CD1c-positive myeloid dendritic cell (primary cell): ENCODE measurements around the gene INPP4A.

Experiments
- DNase-seq: peaks from one replicate; pipeline ENCODE4 v3.0.0-alpha.2; 2016; ENCODE audit errors: extremely low spot score

The INPP4A gene

GRCh38 chr2:98541906-98542305 lies 97.2 kb downstream of the INPP4A start:
- DNase-seq: peak; percentile 51

DNA sequence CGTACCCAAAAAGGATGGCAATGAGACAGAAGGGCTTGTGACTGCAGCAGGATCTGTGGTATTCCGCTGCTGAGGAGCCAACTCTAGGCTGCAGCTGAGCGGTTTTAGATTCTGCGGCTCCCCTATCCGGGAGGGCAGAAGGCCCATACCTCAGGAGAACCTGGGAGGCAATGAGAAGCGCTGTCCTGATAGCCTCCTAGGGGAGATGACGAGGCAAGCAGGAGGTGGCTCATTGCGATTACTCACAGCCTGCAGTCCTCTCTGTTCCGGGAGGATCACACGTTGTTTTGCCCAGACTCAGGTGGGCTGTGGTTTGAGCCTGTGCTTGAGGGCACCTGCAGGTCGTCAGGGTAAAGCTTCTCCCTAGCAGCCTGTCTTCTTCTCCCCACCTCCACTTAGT lies 98.6 kb downstream of the INPP4A start:
- no peak for DNase-seq

DNA sequence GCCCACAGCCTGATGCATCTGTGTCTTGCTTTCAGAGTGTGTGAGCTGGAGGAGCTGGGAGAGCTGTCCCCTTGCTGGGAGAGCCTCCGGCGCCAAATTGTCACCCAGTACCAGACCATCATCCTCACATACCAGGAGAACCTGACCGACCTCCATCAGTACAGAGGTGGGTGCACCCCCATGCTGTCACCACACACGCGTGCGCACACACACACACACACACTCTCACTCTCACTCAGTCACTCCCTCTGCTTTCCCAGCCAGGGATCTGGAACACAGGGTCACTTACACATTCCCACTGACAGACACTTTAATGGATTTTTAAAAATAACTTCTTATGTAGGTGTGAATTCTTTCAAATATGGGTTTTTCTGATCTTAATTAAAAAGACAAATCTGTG lies 99.2 kb downstream of the INPP4A start:
- no peak for DNase-seq

GRCh38 chr2:98545591-98545990 lies 100.9 kb downstream of the INPP4A start:
- DNase-seq: no peak

- no peak for DNase-seq
These were observed 101.5 kb downstream of the INPP4A start for GRCh38 chr2:98546186-98546585.

DNA sequence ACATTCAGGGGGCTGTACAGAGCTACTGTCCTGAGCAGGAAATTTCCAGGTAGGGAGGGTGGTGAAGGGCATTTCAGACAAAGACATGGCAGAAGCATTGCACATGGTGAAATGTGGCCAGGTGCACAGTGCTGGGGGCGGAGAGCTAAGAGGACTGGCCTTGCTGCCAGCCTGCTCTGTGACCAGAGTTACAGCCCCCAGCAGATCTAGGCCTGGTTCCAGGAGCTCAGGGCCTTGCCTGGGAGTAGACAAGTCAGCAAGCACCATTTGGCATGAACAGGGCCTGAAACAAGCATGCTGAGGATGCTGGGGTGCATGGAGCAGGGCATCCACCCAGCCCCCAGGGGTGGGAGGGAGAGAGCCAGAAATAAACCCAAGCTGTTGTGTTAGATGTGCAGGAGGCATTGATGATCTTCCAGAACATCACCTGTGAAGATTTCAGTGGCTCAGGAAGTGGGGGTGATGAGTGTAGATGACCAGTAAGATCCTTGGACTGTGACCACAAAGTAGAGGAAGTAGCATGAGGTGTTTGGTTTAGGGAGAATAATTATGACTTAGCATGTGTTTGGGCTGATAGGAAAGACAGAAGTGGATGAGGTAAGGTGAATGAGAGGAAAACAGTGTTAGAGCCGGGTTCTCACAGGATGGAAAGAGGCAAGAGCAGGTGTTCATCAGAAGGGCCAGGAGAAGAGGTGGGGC lies 102.6 kb downstream of the INPP4A start:
- no peak for DNase-seq

DNA sequence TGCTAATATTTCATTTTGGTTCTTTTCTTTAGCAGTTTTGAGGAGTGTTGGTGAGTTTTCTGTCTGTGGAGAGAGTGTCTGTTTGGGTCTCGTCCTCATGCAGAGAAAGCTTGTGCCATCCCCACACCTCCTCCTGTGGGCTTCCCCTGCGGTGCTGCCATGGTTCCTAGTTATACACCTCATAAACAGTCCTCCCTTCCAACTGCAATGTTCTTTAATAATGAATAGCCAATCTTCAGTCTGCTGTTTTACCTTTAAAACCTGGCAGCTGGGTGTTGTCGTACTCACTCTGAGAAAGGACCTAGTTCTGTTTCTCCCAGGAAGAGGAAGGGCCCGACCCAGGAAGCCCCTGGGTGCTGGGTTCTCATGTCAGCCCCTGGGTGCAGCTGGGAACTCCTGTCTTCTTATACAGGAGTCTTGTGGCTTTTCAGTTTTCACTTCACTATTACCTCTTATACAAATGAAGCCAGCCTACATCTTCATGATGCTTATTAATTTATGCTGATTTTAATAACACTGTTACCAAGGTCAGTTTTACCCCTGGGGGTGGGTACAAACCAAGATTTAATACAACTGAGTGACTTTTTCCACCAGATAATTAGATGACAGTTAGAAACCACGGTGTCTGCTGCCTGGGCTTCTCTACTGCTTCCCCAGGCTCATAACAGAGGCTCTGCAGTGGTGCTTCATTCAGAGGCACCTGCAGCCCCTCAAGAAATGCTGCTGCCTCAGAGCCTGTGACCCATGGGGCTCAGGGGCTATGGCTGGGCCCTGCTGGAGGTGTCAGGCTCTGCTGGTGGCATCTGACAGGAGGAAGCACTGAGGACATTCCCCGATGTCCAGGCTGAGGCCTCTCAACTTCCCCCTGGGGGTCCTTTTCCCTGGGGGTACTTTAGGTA lies 104.5 kb downstream of the INPP4A start:
- DNase-seq: no peak

DNA sequence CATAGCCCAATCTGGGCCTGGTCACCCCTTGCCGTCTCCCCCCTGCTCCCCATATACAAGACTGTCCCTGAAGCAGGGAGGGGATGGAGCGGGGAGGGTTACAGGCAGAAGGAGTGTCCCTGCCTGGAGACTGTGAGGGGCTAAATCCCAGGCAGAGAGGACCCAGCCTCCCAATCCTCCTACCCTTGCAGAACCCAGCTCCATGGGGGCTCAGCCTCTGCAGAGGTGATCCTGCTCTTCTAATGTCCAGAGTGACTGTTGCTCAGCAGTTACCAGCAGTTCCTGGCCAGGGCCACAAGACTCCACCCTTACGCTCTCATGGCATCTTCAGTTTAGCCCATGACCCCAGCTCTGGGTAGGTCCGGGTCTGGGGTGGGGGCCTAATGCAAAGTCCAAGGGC lies 105.5 kb downstream of the INPP4A start:
- no peak for DNase-seq

- DNase-seq: no peak
These were observed 106.7 kb downstream of the INPP4A start for GRCh38 chr2:98551316-98551715.

GRCh38 chr2:98552499-98553179 lies 108.0 kb downstream of the INPP4A start:
- no peak for DNase-seq

GRCh38 chr2:98554116-98554861 lies 109.6 kb downstream of the INPP4A start:
- no peak for DNase-seq

DNA sequence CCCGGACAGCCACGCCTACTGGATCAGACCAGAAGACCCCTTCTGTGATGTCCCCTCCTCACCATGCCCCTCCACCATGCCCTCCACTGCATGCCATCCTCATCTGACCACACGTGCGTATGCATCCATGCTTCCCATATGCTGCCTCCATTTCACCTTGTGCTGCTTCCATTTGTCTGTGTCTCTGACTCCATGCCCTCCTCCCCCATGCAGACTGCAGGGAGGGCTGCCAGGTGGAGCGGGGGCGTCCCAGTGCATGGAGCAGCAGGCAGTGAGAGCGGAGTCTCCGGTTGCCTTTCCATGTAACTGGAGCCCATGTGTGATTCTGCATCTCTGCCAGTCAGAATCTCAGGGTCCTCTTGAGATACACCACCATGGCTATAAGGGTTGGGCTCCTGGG lies 111.0 kb downstream of the INPP4A start:
- no peak for DNase-seq

DNA sequence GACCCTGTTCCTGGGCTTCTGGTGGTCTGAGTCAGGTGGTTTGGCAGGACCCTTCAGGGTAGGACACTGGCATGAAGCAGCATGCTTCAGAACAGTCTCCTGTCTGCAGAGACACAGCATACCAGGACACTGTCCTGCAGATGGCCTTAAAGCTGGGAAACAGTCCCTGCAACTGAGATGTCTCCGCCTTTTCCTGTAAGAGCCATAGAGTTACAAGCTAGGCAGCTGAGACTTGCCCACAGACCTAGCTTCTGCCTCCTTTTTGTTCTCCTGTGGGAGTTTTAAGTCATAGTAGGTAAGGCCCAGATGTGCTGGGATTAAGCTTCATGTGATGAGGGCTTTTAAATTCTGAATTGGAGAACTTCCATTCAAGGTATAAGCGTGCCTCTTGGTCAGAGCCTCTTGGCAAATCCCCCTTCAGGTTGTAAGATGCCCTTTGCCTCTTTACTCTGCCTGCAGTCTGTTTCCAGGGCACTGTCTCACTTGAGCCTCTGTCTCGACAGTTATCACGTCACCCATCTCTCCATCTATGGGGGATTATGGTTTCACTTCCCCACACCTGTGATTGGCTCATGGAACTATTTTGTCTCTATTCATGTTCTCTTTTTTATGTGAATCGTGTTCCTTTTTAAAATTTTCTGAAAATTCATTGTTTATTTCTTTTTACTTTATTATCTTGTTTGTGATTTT lies 111.8 kb downstream of the INPP4A start:
- peak; percentile 3 for DNase-seq

DNA sequence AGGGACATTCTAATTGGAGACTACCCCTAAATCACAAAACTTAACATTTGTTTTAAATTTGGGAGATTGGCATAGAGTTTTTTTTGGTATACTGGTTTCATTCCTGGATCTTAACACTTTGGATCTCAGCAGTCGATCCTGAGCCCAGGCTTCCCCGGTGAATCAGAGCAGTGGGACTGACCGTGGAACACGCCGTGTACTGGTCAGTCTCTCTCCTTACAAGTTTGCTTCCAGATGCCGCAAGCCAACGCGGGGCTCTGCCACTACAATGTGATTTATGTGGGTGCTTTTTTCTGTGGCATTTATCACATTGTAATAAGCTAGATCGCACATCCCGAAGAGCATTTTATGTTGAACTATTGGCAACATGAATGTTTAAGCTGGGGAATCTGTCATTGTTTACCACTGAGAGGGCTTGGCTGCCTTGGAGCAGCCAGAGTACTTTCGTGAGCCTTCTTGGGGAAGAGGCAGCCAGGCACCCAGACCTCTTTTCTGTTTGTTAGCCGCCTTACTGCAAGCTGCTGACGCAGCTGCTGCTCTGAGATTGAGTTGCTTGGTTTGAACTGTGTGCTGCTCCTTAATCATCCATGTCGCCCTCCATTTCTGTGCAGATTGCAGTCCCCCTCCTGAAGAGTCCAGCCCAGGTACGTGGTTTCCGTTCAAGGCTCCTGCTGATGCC lies 114.3 kb downstream of the INPP4A start:
- DNase-seq: no peak

- no peak for DNase-seq
These were observed 114.9 kb downstream of the INPP4A start for GRCh38 chr2:98559581-98559980.

- no peak for DNase-seq
These were observed 115.7 kb downstream of the INPP4A start for GRCh38 chr2:98560256-98560771.

DNA sequence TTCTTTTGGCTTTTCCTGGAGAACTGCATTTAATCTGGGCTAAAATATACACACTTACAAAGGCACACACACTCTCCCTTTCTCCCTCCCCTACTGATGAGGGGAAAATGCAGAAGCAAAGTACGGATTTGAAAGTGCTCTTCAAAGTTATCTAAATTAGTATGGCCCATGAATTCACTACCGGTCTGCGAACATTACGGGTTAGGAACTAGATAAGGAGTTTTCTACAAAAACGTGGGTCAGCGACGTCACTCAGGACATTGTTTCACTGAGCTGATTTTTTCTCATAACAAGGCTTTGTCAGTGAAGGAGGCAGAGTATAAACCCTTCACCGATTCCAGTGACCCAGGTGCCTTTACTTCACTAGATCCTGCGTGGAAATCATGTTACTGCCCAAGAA lies 116.4 kb downstream of the INPP4A start:
- DNase-seq: no peak

DNA sequence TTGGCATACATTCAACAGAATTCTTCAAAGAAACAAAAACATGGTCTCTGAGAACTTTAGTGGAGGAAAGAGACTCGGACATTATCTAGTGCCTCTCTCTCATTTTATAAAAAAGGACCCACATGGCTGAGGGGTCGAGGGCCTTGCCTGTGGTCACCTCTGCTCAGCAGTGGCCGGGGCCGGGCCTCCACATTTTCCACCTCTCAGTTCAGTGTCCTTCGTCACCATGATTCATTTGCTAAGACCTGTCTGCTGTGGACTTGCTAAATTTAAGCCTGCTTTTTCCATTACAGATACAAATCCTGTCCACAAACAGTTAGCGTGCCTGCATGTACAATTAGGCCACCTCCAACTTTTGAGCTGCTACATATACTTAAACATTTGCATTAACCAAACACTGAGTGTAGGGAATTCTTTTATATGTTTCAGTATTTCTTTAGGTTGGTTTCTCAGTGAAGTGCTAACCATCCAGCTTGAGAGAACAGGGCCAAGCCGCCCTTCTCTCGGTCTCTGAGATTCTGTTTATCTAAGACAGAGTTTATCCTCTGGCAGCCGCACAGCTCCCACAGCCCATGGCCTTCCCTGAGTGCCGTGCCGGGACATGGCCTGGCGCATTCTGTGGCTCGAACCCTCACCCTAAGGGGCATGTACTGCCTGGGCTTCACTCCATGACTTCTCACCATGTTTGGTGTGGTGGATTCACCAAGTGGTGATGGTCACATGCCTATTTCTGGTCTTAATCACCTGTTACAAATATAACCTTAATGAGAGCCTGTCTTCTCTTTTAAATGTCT lies 117.4 kb downstream of the INPP4A start:
- no peak for DNase-seq

- no peak for DNase-seq
These were observed 118.7 kb downstream of the INPP4A start for GRCh38 chr2:98563394-98563793.
